ENCODE measurements around the gene PC.

The PC gene

DNA sequence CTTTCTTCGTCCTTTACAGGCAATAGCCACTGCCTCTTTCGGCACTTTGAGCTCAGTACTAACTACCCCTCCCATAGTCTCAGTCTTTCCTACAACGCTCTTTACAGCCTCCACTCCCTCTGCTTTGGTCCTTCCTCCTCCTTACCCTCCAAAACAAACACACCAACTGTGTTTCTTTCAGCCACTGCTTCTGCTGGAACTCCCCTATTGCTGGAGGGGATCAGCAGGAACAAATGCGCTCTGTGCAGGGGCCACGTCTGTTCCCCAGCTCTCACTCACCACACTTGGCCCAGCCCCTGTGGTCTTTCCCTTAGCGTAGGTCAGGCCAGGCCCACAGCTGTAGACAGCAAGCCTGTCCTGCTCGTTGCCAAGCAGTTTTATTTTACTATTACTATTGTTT is 42.3 kb downstream of the PC start:
- no peak overlapping the region for H3K4me3 ChIP-seq (ENCODE audit: low read depth, low read length)
- TF ChIP-seq, protein P1, sequence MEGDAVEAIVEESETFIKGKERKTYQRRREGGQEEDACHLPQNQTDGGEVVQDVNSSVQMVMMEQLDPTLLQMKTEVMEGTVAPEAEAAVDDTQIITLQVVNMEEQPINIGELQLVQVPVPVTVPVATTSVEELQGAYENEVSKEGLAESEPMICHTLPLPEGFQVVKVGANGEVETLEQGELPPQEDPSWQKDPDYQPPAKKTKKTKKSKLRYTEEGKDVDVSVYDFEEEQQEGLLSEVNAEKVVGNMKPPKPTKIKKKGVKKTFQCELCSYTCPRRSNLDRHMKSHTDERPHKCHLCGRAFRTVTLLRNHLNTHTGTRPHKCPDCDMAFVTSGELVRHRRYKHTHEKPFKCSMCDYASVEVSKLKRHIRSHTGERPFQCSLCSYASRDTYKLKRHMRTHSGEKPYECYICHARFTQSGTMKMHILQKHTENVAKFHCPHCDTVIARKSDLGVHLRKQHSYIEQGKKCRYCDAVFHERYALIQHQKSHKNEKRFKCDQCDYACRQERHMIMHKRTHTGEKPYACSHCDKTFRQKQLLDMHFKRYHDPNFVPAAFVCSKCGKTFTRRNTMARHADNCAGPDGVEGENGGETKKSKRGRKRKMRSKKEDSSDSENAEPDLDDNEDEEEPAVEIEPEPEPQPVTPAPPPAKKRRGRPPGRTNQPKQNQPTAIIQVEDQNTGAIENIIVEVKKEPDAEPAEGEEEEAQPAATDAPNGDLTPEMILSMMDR (IDR thresholded peaks at IDR 0.05; ENCODE audit: low read depth, low read length), result no peak

DNA sequence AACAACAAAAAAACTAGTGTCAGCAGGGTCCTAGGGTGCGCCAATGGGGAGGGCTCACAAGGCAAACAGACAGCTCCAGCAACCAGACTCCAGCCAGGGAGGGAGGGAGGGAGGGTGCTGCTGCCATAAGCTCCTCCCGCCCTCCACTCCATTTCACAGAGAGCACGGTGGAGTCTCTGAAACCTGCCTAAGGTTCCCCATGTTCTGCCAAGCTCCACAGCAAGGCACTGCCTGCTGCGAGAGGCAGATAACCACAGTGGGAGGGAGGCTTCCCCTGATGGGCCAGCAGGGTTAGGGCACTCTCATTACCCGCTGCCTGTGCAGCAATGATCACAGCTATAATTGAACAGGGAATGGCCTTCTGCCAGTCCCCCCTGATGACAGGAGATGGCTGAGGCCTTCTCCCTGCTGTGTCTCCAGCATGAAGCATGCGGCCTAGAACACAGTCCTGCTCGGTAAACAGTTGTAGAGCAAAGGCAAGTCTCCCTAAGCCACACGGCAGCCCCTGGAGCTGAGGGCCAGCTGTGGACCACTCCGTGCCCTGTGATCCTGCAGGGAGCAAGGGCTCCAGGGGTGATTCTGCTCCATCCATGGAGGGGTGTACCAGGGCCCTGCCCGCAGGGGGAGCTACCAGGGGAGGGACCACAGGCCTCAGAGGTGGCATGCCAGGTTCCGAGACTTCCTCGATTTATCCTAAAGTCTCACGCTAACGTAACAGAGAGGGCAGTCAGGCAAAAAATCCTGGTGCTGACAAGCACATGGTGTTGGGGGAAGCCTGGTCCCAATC is 42.9 kb downstream of the PC start:
- TF ChIP-seq, protein P1 (IDR thresholded peaks at IDR 0.05; ENCODE audit: low read depth, low read length), result no peak
- H3K4me3 ChIP-seq (ENCODE audit: low read depth, low read length), result no peak overlapping the region

DNA sequence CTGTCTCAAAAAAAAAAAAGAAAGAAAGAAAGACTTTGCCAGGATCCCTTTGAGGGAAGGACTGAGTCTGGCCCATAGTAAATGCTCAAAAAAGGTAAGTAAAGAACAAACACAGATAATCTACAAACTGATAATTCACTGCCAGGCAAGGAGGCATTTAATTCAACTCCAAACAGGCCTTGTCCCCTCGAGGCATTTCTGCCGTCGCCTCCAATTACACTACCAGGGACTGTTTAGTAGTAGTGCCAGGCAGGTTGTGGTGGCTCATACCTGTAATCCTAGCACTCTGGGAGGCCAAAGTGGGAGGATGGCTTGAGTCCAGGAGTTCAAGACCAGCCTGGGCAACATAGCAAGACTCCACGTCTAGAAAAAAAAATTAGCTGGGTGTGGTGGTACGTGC is 43.7 kb downstream of the PC start:
- no peak overlapping the region for H3K4me3 ChIP-seq (ENCODE audit: low read depth, low read length)

DNA sequence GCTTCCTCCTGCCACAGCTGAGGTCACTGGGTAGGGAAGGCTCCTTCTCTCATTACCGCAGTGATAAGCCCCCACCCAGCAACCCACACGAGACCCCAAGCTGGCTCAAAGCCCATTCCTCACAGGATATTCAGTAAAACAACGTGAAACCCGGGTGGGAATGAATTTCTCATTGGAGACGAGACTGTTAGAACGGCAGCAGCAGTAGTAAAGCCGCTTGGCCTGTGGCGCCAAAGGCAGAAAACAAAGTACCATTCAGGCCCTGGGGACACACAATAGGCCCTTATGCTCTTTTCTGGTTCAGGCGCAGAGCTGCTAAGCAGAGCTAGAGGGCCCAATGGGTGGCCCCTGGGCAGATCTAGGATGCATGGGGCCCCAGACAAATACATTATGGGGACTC is 45.3 kb downstream of the PC start:
- TF ChIP-seq, protein P1 (IDR thresholded peaks at IDR 0.05; ENCODE audit: low read depth, low read length), result no peak
- no peak overlapping the region for H3K4me3 ChIP-seq (ENCODE audit: low read depth, low read length)

More for the DNA sequence above, 43.7 kb downstream of the PC start:
- TF ChIP-seq, protein P1 (IDR thresholded peaks at IDR 0.05; ENCODE audit: low read depth, low read length), result no peak

DNA sequence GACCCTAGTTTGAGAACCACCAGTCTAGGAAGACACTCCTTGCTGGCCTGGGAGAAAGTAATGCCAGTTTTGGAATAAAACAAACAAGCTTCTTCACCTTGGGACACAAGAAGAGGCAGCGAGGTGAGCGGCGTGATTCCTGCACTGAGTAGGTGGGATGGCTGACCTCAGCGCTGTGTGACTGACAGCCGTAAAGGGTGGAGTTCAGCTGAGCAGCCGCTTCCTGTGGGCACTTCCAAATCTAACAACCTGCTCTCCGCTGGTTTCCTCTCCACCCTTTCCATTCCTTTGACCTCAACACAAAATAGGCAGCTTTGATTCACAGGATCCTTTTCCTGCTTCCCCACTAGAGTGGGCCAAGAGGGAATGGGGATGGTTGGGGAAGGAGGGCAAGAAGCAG is 45.8 kb downstream of the PC start:
- TF ChIP-seq, protein P1 (IDR thresholded peaks at IDR 0.05; ENCODE audit: low read depth, low read length), result no peak
- no peak overlapping the region for H3K4me3 ChIP-seq (ENCODE audit: low read depth, low read length)

DNA sequence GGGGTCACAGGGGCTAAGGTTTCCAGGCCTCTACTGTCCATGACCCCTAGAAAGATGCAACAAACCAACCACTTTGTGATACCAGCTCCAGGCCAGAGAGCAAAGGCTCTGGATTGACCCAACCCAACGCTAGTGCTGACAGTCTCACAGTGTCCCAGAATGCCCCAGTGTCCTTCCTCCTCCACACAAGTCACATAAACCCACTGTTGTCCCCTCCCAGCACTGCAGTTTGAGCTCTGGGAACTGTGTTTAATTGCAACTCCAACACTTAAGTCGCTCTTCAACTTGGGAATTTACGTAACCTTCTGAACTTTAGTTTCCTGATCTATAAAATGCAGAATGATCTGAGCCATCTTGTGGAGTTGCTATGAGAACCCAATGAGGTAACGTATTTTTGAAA is 47.5 kb downstream of the PC start:
- TF ChIP-seq, protein P1 (IDR thresholded peaks at IDR 0.05; ENCODE audit: low read depth, low read length), result no peak
- no peak overlapping the region for H3K4me3 ChIP-seq (ENCODE audit: low read depth, low read length)

DNA sequence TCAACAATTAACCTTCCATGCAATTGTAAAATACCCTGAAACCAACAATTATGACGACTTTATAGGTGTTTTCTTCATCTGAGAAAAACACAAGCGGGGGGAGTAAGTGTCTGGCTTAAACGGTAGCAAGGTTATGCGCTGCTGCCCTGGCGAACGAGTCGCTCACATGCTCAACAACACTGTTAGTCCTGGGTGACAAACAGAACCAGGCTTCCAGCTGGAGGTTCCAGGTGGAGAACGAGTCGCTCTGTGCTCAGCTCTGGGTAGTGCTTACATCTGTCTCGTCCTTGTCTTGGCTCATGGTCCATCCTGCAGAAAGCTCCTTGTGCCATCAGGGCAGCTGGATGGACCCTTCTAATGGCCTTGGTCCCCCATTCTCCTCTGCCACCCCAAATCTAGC is 48.2 kb downstream of the PC start:
- H3K4me3 ChIP-seq (ENCODE audit: low read depth, low read length), result no peak overlapping the region
- TF ChIP-seq, protein P1 (IDR thresholded peaks at IDR 0.05; ENCODE audit: low read depth, low read length), result no peak

Data from WI38 (cell line).